NCI-H146 treated with DMSO at 0.1 percent for 48 hours (cell line): ENCODE results near the gene PRR36.
A peak's percentile ranks its signal among the peaks of the same experiment; 100 is the strongest.
"Not testable (repeated sequence)": the region's sequence is repeated elsewhere in the genome, so short reads cannot be mapped to it uniquely, and the experiment has no call there.

Source experiments
- DNase-seq: peaks from one replicate; lab custom pipeline; 2025; ENCODE audit not compliant: unreplicated experiment; lab: John Stamatoyannopoulos, UW

PRR36 gene

GRCh38 chr19:7860714-7861618, 13.2 kb downstream of the PRR36 start:
- no peak for DNase-seq

GRCh38 chr19:7859831-7860713, 14.1 kb downstream of the PRR36 start:
- no peak for DNase-seq

GRCh38 chr19:7859087-7859486, 15.1 kb downstream of the PRR36 start:
- not testable (repeated sequence) for DNase-seq

GRCh38 chr19:7858109-7858770, 15.9 kb downstream of the PRR36 start:
- DNase-seq: no peak

- no peak for DNase-seq
Observed at GRCh38 chr19:7857727-7858108, 16.5 kb downstream of the PRR36 start.

- DNase-seq: no peak
Observed at GRCh38 chr19:7856679-7857663, 17.2 kb downstream of the PRR36 start.

GRCh38 chr19:7856109-7856591, 18.0 kb downstream of the PRR36 start:
- DNase-seq: no peak

- no peak for DNase-seq
Observed at GRCh38 chr19:7855426-7856108, 18.6 kb downstream of the PRR36 start.

- no peak for DNase-seq
Observed at GRCh38 chr19:7853770-7854128, 20.4 kb downstream of the PRR36 start.

- DNase-seq: peak; percentile 80
Observed at GRCh38 chr19:7852851-7853769, 21.1 kb downstream of the PRR36 start.

- DNase-seq: no peak
Observed at GRCh38 chr19:7851623-7852500, 22.3 kb downstream of the PRR36 start.

GRCh38 chr19:7850945-7851622, 23.1 kb downstream of the PRR36 start:
- DNase-seq: no peak

GRCh38 chr19:7850000-7850813, 24.0 kb downstream of the PRR36 start:
- no peak for DNase-seq

- DNase-seq: no peak
Observed at GRCh38 chr19:7849631-7849999, 24.6 kb downstream of the PRR36 start.

- no peak for DNase-seq
Observed at GRCh38 chr19:7848779-7849457, 25.3 kb downstream of the PRR36 start.

- DNase-seq: no peak
Observed at GRCh38 chr19:7847664-7848063, 26.5 kb downstream of the PRR36 start.
